HCT116 (cell line): ENCODE measurements around the gene MICAL3.

Experiments
- ATF3 ChIP-seq: IDR thresholded peaks from 2 replicates; pipeline ENCODE4 v1.6.1; 2012
- CEBPB ChIP-seq: IDR thresholded peaks from 2 replicates; pipeline ENCODE4 v1.6.1; 2012; ENCODE audit warnings: low read depth
- CTCF ChIP-seq, 3 experiments: fragments of 200-600 bp in 1 of 3; sonication (generic) in 1 of 3; IDR thresholded peaks in 2 of 3; conservative IDR thresholded peaks in 1 of 3; 2 replicates each; pipeline ENCODE4 v1.5.1; 2012 to 2017; ENCODE audit warnings: low read depth in 2 of 3, low read length in 2 of 3, antibody characterized with exemption in 1 of 3, borderline replicate concordance in 1 of 3, control low read depth in 1 of 3, mild to moderate bottlenecking in 1 of 3, mixed read lengths in 1 of 3, mixed run types in 1 of 3, moderate library complexity in 1 of 3; ENCODE audit not compliant: insufficient read depth in 1 of 3
- ELF1 ChIP-seq: IDR thresholded peaks from 2 replicates; pipeline ENCODE4 v1.6.1; 2012; ENCODE audit warnings: low read depth, borderline replicate concordance
- EZH2 ChIP-seq: fragments of 200-600 bp; sonication (generic); IDR thresholded peaks from 2 replicates; pipeline ENCODE4 v1.6.1; 2017; ENCODE audit warnings: antibody characterized with exemption, mixed run types
- FOSL1 ChIP-seq: IDR thresholded peaks from 2 replicates; pipeline ENCODE4 v1.6.1; 2012; ENCODE audit warnings: low read depth
- MAX ChIP-seq: IDR thresholded peaks from 2 replicates; pipeline ENCODE4 v1.6.1; 2012
- POLR2A ChIP-seq: IDR thresholded peaks from 2 replicates; pipeline ENCODE4 v1.7.0; 2011; ENCODE audit warnings: borderline replicate concordance; ENCODE audit not compliant: insufficient read depth, insufficient read length; ENCODE audit errors: extremely low read depth
- POLR2AphosphoS5 ChIP-seq: IDR thresholded peaks from 2 replicates; pipeline ENCODE4 v1.6.1; 2011; ENCODE audit warnings: mild to moderate bottlenecking, low read depth, low read length, moderate library complexity
- RAD21 ChIP-seq: IDR thresholded peaks from 2 replicates; pipeline ENCODE4 v1.6.1; 2012; ENCODE audit warnings: low read depth, mild to moderate bottlenecking
- SP1 ChIP-seq: IDR thresholded peaks from 2 replicates; pipeline ENCODE4 v1.6.1; 2012; ENCODE audit warnings: low read depth
- ZBTB33 ChIP-seq: IDR thresholded peaks from 2 replicates; pipeline ENCODE4 v1.6.1; 2011; ENCODE audit warnings: mild to moderate bottlenecking, low read length, moderate library complexity; ENCODE audit not compliant: insufficient replicate concordance; ENCODE audit errors: extremely low read depth
- ZFX ChIP-seq: fragments of 450-650 bp; IDR thresholded peaks from 2 replicates; pipeline ENCODE4 v1.6.1; 2017

GRCh38 chr22:17792299-17792698, 232.1 kb downstream of the MICAL3 start:
- TF ChIP-seq CTCF (IDR thresholded peaks at IDR 0.05 in 2 of 3, conservative IDR thresholded peaks at IDR 0.05 in 1 of 3; ENCODE audit: borderline replicate concordance in 1 of 3, insufficient read depth in 1 of 3, low read depth in 2 of 3, low read length in 2 of 3) (no peak), ELF1 (no peak), EZH2 (no peak), POLR2A (no peak), ATF3 (no peak), CEBPB (no peak), RAD21 (no peak), MAX (no peak), ZBTB33 (no peak), ZFX (no peak), SP1 (no peak), POLR2AphosphoS5 (no peak), FOSL1 (no peak)
